ENCODE results near the gene MDM2. TPM values are rescaled to one million over a fixed set of nuclear protein-coding genes. Genes with fewer than 3 reads are reported as not detected.

MDM2 gene
- total and polyA plus RNA-seq, 3 donors from 2014 or later, result 28.8 to 56.1 (median 40.6) TPM

GRCh38 chr12:68831751-68832503, 23.9 kb downstream of the MDM2 start:
- H3K36me3 ChIP-seq (ENCODE audit: low read depth, missing control alignments), result no peaks in the 10 kb centered on the region
- no peak for DNase-seq
- no peaks in the 10 kb centered on the region for H3K4me1 ChIP-seq
- H3K27me3 ChIP-seq, result no peaks in the 10 kb centered on the region
- no peak overlapping the region for H3K27ac ChIP-seq
- TF ChIP-seq POLR2A (IDR thresholded peaks at IDR 0.05), result no peak
- TF ChIP-seq CTCF (IDR thresholded peaks at IDR 0.05), result no peak
- H3K9me3 ChIP-seq, result no peaks in the 10 kb centered on the region
- intact Hi-C loops (cut with DNase I; ENCODE audit: low total_unique reads), result no loop called here
- WGBS, 2 donors, result 88 to 91% methylated on average over 14 of the region's 14 CpGs
- H3K4me3 ChIP-seq, result no peak overlapping the region

- Histone ChIP-seq H3K36me3 (ENCODE audit: low read depth, missing control alignments) (no peaks in the 10 kb centered on the region), H3K9me3 (no peaks in the 10 kb centered on the region), H3K27ac (no peak overlapping the region), H3K27me3 (no peaks in the 10 kb centered on the region), H3K4me3 (no peak overlapping the region), H3K4me1 (no peaks in the 10 kb centered on the region)
- intact Hi-C loops (cut with DNase I; ENCODE audit: low total_unique reads), result no loop called here
- DNase-seq, result no peak
- 92 to 98% methylated on average over 4 of the region's 4 CpGs for WGBS, 2 donors
- TF ChIP-seq CTCF (IDR thresholded peaks at IDR 0.05), result no peak
- no peak for TF ChIP-seq POLR2A (IDR thresholded peaks at IDR 0.05)
These were observed 24.5 kb downstream of the MDM2 start for GRCh38 chr12:68832504-68832867.

GRCh38 chr12:68833508-68833907, 25.5 kb downstream of the MDM2 start:
- WGBS, 2 donors, result 89 to 94% methylated on average over 4 of the region's 4 CpGs
- DNase-seq, result no peak
- no peaks in the 10 kb centered on the region for H3K27me3 ChIP-seq
- TF ChIP-seq CTCF (IDR thresholded peaks at IDR 0.05) (no peak), POLR2A (IDR thresholded peaks at IDR 0.05) (no peak)
- H3K27ac ChIP-seq, result no peak overlapping the region
- H3K9me3 ChIP-seq, result no peaks in the 10 kb centered on the region
- no peak overlapping the region for H3K4me3 ChIP-seq
- no peaks in the 10 kb centered on the region for H3K4me1 ChIP-seq
- H3K36me3 ChIP-seq (ENCODE audit: low read depth, missing control alignments), result no peaks in the 10 kb centered on the region
- intact Hi-C loops (cut with DNase I; ENCODE audit: low total_unique reads), result no loop called here

GRCh38 chr12:68835333-68835908, 27.4 kb downstream of the MDM2 start:
- Histone ChIP-seq H3K27me3 (no peaks in the 10 kb centered on the region), H3K9me3 (no peaks in the 10 kb centered on the region), H3K27ac (peak overlapping the region in 1 of 2 donors; percentile 6), H3K4me1 (no peaks in the 10 kb centered on the region), H3K36me3 (ENCODE audit: low read depth, missing control alignments) (no peaks in the 10 kb centered on the region), H3K4me3 (no peak overlapping the region)
- intact Hi-C loops (cut with DNase I; ENCODE audit: low total_unique reads), result no loop called here
- TF ChIP-seq CTCF (IDR thresholded peaks at IDR 0.05) (no peak), POLR2A (IDR thresholded peaks at IDR 0.05) (no peak)
- DNase-seq, result no peak
- WGBS, 2 donors, result 63 to 65% methylated on average over 10 of the region's 10 CpGs

GRCh38 chr12:68837215-68837614, 29.2 kb downstream of the MDM2 start:
- DNase-seq, result no peak
- no peaks in the 10 kb centered on the region for H3K27me3 ChIP-seq
- no peak overlapping the region for H3K27ac ChIP-seq
- H3K36me3 ChIP-seq (ENCODE audit: low read depth, missing control alignments), result no peaks in the 10 kb centered on the region
- H3K4me3 ChIP-seq, result no peak overlapping the region
- intact Hi-C loops (cut with DNase I; ENCODE audit: low total_unique reads), result no loop called here
- no peaks in the 10 kb centered on the region for H3K9me3 ChIP-seq
- H3K4me1 ChIP-seq, result no peaks in the 10 kb centered on the region
- TF ChIP-seq POLR2A (IDR thresholded peaks at IDR 0.05) (no peak), CTCF (IDR thresholded peaks at IDR 0.05) (no peak)
- WGBS, 2 donors, result 74 to 90% methylated on average over 1 of the region's 1 CpG
